RWPE2 (cell line): Measurements from ENCODE around the gene LARGE1.
"Not testable (repeated sequence)": the region's sequence is repeated elsewhere in the genome, so short reads cannot be mapped to it uniquely, and the experiment has no call there.

ENCODE experiments used
- ATAC-seq: fragments of 200-7000 bp; cut with Tn5 transposase; 3 replicates; pipeline ENCODE4 v1.9.1; 2021; ENCODE audit warnings: low read depth
- DNase-seq: peaks from one replicate; pipeline ENCODE4 v3.0.0-alpha.2; 2020; ENCODE audit warnings: low spot score
- H3K27ac ChIP-seq: fragments of 450-650 bp; 2 replicates; pipeline ENCODE4 v1.5.1; 2017; ENCODE audit warnings: mild to moderate bottlenecking; ENCODE audit not compliant: poor library complexity, severe bottlenecking
- H3K27me3 ChIP-seq: fragments of 250-450 bp; sonication (Bioruptor Pico); 2 replicates; pipeline ENCODE4 v1.5.1; 2021; ENCODE audit warnings: mild to moderate bottlenecking, moderate library complexity; ENCODE audit not compliant: insufficient read depth, poor library complexity, severe bottlenecking
- H3K36me3 ChIP-seq: fragments of 250-450 bp; sonication (Bioruptor Pico); 2 replicates; pipeline ENCODE4 v1.5.1; 2020; ENCODE audit warnings: low read depth, mild to moderate bottlenecking, moderate library complexity
- H3K4me1 ChIP-seq: fragments of 250-450 bp; sonication (Bioruptor Pico); 2 replicates; pipeline ENCODE4 v1.5.1; 2021; ENCODE audit warnings: mild to moderate bottlenecking, moderate library complexity; ENCODE audit not compliant: insufficient read depth, poor library complexity, severe bottlenecking
- H3K4me3 ChIP-seq: fragments of 250-450 bp; sonication (Bioruptor Pico); 2 replicates; pipeline ENCODE4 v1.5.1; 2021; ENCODE audit warnings: mild to moderate bottlenecking, moderate library complexity; ENCODE audit not compliant: severe bottlenecking
- H3K9me3 ChIP-seq: fragments of 250-450 bp; sonication (Bioruptor Pico); 2 replicates; pipeline ENCODE4 v1.5.1; 2021; ENCODE audit warnings: mild to moderate bottlenecking, moderate library complexity; ENCODE audit not compliant: severe bottlenecking
- TF ChIP-seq, protein P1 (sequence below): fragments of 450-650 bp; IDR thresholded peaks from one replicate; pipeline ENCODE4 v1.5.1; 2017; ENCODE audit warnings: mild to moderate bottlenecking, moderate library complexity; ENCODE audit not compliant: poor library complexity, severe bottlenecking

LARGE1 gene

DNA sequence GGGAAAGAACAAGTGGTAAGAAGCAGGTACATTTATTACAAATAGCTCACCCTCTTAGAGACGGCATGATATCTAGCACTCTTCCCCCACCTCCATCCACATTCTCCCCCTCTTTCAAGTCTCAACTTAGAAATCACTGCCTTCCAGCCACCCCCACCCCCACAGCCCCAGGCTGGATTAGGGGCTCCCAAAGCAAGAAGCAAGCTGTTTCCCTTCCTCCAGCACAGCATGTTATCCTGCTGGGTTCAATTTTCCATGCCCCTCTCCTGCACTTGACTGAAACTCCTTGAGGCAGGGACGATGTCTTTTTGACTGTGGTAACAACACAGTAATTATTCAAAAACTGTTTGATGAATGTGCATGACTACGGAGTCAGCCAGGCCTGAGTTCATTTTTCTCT lies 350.7 kb downstream of the LARGE1 start:
- TF ChIP-seq, protein P1, sequence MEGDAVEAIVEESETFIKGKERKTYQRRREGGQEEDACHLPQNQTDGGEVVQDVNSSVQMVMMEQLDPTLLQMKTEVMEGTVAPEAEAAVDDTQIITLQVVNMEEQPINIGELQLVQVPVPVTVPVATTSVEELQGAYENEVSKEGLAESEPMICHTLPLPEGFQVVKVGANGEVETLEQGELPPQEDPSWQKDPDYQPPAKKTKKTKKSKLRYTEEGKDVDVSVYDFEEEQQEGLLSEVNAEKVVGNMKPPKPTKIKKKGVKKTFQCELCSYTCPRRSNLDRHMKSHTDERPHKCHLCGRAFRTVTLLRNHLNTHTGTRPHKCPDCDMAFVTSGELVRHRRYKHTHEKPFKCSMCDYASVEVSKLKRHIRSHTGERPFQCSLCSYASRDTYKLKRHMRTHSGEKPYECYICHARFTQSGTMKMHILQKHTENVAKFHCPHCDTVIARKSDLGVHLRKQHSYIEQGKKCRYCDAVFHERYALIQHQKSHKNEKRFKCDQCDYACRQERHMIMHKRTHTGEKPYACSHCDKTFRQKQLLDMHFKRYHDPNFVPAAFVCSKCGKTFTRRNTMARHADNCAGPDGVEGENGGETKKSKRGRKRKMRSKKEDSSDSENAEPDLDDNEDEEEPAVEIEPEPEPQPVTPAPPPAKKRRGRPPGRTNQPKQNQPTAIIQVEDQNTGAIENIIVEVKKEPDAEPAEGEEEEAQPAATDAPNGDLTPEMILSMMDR = no peak
- no peak for DNase-seq
- no peak overlapping the region for H3K4me3 ChIP-seq
- no peaks in the 10 kb centered on the region for H3K4me1 ChIP-seq
- H3K36me3 ChIP-seq = no peaks in the 10 kb centered on the region
- no peaks in the 10 kb centered on the region for H3K9me3 ChIP-seq
- no peaks in the 10 kb centered on the region for H3K27me3 ChIP-seq
- no peak for ATAC-seq
- no peak overlapping the region for H3K27ac ChIP-seq

DNA sequence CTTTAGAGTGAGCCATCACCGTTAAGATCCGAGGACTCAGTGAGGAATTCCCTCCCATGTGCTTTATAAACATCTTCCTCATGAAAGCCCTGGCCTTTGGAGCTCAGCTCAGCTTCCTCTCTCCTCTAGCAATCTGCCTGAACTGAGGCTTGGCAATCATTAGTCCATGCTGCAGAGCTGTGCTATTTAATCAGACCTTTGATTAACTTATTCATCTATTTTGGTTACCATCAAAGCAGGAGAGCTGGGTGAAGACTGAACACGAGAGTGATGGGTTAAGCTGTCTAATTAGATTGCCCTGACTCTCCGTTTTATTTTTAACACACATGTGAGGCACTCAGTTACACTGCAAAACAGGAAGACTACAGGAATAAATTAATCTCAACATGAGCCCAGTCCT lies 351.3 kb downstream of the LARGE1 start:
- TF ChIP-seq, protein P1 = no peak
- no peak for DNase-seq
- no peak overlapping the region for H3K4me3 ChIP-seq
- no peaks in the 10 kb centered on the region for H3K36me3 ChIP-seq
- no peaks in the 10 kb centered on the region for H3K27me3 ChIP-seq
- no peak for ATAC-seq
- no peaks in the 10 kb centered on the region for H3K4me1 ChIP-seq
- no peaks in the 10 kb centered on the region for H3K9me3 ChIP-seq
- H3K27ac ChIP-seq = no peak overlapping the region

DNA sequence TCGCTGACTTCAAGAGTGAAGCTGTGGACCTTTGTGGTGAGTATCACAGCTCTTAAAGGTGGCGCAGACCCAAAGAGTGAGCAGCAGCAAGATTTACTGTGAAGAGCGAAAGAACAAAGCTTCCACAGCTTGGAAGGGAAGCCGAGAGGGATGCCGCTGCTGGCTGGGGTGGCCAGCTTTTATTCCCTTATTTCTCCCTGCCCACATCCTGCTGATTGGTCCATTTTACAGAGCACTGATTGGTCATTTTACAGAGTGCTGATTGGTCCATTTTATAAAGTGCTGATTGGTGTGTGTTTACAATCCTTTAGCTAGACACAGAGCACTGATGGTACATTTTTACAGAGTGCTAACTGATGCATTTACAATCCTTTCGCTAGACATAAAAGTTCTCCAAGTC lies 353.8 kb downstream of the LARGE1 start:
- not testable (repeated sequence) for H3K4me3 ChIP-seq, H3K27me3 ChIP-seq, H3K9me3 ChIP-seq, H3K27ac ChIP-seq, H3K36me3 ChIP-seq, ATAC-seq, H3K4me1 ChIP-seq, DNase-seq

DNA sequence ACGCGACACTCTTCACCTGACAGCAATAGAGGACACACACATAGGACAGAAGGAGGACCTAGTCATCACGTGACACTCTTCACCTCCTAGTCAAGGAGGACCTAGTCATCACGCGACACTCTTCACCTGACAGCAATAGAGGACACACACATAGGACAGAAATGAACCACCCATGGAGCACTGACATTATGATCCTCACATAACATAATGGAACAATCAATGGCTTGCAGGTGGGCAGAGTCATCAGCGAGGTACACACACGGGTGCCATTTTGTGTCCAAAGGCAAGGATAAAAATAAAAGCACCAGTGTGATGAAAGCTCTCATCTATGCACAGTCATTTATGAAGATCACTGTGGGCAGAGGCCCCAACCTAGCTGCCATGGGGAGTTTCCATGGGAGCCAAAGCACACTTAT lies 354.7 kb downstream of the LARGE1 start:
- no peaks in the 10 kb centered on the region for H3K4me1 ChIP-seq
- H3K27ac ChIP-seq = no peak overlapping the region
- ATAC-seq (no peak), DNase-seq (no peak)
- no peaks in the 10 kb centered on the region for H3K36me3 ChIP-seq
- H3K4me3 ChIP-seq = no peak overlapping the region
- no peaks in the 10 kb centered on the region for H3K9me3 ChIP-seq
- TF ChIP-seq, protein P1 = no peak
- H3K27me3 ChIP-seq = no peaks in the 10 kb centered on the region

DNA sequence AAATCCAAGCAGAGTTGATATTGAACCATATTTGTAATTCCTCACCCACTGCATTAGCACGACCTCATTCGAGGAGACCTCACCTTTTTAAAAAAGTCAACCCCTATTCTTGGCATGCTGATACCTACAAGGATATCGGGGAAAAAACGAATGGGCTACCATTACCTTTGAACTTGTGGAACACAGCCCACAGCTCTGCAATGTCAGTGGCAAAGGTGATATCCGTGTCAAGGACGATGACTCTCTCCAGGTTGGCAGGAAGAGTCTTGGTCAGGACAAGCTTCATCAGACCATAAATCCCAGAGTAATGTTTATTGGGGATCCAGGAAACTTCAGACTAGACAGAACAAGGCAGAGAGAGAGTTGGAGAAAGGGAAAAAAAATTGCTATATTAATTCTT lies 355.6 kb downstream of the LARGE1 start:
- Histone ChIP-seq H3K4me1 (no peaks in the 10 kb centered on the region), H3K27ac (no peak overlapping the region), H3K36me3 (no peaks in the 10 kb centered on the region), H3K27me3 (no peaks in the 10 kb centered on the region), H3K4me3 (no peak overlapping the region), H3K9me3 (no peaks in the 10 kb centered on the region)
- no peak for DNase-seq
- TF ChIP-seq, protein P1 = no peak
- ATAC-seq = no peak
